EH (cell line): ENCODE measurements around the gene PTH1R.

ENCODE experiments used
- DNase-seq: peaks from one replicate; pipeline ENCODE4 v3.0.0-alpha.2; 2015; ENCODE audit warnings: low read depth

PTH1R gene

DNA sequence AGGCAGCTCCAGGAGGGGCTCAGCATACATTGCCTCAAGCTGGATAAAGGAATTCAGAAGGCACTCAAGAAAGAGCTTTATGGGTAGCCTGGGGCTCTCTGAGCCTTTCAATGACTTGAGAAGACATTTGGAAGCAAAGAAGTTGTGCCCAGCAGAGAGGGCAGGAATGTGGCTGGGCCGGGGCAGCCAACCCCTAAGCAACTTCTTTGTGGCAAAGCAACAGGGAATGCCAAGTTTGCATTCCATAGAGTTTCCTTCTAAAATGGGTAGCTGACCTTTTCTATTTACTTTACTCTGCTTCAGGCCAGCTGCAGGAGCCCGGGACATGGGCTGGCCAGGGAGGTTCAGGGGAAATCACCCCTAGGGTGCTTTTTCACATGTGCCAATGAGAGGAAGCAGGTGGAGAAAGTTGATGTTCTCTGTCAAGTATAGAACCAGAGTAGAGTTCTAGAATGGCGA lies 53.5 kb downstream of the PTH1R start:
- DNase-seq = peak; percentile 74

DNA sequence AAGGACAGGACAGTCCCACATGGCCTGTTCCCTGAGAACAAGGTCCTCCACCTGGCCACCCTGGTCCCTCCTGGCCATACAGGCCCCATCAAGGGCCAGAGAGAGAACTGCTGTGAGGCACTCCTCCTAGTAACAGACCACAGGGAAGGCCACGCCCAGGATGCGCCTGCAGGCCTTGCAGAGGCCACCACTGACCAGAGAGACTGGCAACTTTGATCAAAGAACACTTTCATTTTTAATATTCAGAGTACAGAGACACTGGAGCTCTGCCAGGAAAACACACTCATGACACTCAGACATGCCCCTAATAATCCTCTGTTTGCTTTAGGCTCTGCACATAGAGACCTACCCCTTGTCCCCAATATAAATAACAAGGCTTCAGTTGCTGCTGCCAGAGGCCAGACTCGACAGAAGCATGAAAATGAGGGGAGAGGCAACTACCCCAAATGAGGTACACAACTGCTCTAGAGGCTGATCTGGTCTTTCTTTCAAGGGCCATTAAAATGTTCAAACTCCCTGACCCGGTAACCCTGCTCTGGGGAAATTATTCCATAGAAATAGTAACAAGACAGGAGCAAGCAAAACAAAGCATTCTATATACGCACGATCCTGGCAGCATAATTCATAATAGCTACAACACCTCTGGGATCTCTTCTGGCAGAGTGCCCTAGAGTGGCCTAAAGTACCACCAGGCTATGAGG lies 54.3 kb downstream of the PTH1R start:
- peak; percentile 63 for DNase-seq

DNA sequence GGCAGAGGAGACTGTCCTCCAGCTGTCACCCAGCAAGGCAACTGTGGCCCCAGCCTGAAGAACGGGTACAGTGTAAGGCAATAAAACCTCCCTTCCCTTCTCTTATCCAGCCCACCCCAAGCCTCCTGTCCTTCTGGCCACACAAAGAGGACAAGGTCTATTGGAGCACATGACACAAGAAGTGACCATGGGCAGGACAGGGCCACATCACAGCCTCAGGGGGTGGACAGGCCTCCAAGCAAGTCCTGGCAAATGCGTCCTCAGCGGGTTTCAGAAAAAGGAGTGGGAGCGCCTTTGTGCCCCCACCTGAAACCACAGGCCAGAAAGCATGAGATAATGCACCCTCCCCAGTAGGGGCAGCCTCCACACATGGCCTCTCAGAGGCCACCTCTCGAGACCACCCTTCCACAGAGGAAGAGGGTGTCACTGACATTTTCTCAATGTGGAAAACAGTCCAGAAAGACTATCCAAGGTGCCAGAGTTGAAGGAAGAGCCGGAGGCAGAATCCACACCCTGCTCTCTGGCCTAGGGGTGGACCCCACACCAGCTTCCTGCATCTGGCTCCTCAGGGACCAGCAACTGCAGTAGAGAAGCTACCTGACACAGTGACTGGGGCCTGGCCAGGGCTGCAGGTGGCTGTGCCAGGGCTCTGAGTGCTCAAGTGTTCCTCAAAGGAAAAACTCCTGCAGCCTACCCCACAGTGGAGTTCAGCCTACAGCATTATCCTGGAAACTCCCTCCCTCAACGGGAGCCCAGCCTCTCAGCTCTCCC lies 55.1 kb downstream of the PTH1R start:
- no peak for DNase-seq

DNA sequence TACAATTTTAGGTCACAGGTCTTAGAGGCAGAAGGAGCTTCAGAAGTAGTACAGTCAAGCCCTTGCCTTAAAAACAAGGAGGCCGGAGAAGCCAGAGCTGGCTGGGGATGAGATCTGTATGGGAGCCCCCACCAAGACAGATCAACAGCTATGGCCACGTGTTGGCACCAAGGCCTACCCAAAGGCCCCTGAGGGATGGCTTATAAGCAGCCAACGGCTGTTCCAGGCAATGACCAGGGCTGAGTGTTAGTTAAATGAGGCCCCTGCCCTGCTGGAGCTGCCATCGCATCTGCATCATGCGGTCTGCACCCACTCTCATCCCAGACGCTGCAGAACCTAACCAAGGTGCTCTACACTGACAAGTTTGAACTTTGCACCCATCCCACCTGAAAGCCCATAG lies 55.7 kb downstream of the PTH1R start:
- DNase-seq = no peak

DNA sequence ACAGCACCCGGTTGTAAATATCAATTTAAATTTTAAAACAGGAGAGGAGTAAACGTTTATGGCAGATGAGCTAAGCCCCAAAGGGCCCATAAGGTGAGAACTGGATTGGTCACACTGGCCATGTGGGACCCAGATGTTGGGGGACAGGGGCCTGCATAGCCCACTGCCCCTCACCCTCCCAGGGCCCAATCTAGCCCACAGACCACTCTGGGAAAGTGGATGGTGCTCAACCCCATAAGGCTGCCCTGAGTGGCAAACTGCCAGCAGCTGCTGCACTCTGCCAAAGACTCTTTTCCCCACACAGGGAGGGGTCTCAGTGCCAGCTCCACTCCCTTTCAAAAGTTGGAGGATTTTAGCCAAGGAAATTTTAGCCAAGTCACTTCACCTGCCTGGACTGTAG lies 56.6 kb downstream of the PTH1R start:
- no peak for DNase-seq

DNA sequence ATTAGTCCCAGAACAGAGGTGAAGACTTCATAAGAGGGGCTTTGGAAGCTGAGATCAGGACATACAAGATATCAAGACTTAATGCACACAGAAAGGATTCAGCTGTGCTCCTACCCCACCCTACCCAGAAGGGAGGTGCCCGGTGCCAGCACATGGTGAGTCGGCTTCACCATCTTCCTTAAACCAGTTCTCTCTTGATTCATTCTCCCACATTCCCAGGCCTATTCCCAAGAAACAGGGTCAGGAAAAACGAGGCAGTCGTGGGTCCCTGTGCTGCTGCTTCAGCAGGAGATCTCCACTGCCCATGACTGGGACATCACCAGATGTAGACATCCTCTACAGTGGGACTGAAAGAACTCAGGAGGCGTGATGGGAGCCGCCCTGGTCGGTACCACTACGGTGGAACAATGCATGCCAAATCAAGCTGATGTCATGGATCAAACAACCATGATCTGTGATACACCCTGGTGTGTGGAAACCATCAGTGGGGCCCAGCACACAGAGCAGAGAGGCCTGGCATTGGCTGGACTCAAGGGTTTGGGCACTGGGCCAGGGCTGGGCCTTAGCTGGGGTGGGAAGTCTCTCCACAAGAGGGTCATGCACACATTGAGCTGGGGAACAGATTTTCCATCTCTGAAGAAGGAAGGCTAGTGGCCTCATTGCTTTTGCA lies 57.1 kb downstream of the PTH1R start:
- peak; percentile 32 for DNase-seq

DNA sequence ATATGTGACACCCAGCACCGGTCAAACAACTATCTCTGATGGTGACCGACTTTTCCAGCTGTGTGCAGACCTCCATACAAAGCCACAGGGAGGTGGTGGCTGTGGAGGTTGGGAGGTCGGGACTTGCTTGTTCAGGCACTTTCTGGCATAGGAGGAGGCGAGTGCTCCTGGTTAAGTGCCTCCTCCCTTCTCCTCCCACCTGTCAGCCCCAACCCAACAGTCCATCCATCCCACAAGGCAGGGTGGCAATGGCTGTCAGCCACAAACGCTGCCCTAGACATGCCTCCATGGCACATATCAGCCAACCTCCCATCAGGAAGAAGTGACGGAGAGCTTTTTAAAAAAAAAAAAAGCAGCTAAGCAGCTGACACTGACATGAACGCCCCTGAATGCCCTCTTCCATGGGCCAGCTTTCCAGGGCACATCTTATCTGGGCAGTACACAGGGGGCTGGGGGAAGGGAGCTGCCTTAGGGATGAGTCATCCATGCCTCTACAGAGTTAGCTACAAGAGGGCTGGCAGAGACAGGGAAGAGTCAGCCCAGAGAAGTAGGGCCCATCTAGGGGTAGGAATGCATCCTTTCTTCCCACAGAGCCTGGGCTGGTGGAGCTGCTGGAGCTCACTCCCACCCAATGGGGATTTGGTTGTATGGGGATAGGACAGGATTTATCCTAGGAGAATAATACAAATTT lies 57.8 kb downstream of the PTH1R start:
- peak; percentile 99 for DNase-seq

DNA sequence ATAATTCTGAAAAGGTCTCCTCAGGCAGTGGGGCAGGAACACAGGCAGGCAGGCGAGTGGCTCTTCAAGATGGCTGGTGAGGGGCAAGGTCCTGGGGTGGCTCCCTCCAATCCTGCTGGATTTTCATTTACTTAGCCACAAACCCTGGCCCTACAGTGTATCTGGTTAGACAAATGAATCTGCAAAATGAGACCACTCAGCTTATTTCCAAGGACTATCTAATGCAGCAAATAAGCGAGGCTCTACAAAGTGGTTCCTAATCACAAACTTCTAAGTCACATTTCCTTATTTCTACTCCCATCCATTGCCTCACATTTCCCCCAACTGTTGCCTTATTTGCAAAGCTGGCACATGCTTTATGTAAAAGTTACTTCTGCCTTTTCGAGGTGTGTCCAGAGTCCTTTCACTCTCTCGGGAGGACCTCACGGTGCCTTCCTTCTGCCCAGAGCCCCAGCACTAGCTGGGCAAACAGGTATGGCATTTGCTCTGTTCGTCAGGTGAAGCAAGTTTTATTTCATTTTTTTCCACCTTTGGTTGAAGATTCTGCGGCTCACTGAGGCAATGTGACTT lies 58.6 kb downstream of the PTH1R start:
- no peak for DNase-seq

DNA sequence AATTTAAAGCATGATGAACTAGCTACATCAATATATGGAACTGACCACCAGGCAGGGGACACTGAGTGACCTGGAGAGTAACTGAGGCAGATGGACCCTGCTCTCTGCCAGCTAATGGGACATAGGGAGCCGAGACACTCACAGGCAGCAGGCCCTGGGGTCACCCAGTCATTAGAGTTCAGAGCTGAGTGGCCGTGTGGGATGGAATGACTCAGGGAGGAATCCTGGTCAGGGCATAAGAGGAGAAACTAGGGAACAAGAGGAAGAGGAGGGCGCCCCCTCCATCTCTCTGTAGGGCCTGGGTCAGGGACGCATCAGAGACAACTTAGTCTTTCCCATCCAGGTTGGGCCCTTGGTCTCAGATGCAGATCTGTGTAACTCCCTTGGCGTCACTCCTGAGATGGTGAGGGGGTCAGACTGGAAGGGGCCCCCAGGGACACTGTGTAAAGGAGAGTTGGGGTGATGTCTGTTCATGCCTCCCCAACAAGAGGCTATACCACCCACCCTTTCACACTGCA lies 59.3 kb downstream of the PTH1R start:
- peak; percentile 70 for DNase-seq

DNA sequence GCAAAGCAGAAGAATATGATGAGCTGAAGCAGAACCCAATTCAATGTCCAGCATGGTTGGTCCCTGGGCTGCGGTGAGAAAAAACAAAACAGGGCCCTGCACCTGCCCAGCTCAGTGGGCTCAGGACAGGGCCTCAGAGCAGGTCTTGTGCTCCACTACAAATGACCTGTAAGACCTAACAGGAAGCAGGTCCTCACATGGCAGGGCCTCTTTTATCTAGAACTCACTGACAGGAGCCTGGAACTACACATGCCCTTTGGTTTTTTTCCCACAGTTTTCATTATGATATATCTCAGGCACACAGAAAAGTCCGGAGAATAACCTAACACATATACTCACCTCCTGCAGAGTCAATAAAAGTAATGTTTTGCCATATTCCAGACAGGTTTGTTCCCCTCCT lies 60.6 kb downstream of the PTH1R start:
- DNase-seq = no peak

DNA sequence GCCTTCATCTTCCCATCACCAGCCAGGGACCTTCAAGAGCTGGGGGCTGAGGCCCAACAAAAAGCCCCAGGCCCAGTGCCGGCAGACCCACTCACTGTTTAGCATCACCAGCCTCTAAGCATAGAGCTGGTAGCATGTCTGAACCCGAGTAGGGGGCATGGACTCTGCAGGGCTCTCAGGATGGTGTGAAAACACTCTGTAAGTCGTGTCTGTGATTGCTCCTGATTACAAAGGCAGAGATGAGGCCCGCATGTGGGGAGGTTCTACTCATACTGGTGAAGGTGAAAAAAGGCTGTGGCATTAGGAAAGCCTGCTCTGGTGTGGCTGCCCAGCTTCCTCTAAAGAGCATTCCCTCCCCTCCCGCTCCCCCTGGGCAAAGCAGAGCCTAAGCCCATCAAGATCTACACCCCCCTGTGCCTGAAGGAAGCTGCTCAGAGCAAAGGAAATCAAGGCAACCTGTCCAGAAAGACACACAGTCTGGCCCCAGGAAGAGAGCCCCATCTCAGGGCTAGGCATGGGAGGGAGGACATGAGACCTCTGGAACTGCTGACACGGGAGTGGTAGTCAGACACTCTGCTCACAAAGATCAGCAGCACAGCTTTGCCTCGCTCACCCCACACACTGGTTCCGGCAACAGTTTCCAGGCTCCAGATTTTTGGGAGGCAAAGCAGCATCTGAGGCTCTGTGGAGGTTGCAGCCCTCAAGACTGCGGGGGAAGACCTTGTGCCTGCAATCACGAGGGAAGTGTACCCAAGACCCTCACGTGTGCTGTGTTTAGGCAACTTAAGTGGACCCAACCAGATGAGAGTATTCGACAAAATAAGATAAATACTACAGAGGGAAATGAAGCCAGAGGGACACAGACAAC lies 62.3 kb downstream of the PTH1R start:
- no peak for DNase-seq

DNA sequence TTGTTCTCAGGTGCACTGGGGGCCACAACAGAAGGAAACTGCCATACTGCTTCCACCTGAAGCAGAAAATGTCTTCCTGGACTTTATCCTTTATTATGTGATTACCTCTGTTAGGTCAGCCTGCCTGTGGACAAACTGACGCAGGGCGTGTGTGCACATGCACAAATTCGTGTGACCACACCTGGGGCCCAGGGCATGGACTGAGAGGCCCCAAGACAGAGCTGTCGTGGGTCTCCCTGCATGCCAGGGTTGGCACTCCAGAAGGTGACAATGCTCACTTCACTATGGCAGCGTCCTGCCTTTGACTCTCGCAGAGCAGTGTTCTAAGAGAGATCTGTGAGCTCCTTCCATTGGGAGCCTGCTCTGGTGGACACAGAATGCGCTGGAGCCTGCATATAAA lies 64.6 kb downstream of the PTH1R start:
- no peak for DNase-seq

DNA sequence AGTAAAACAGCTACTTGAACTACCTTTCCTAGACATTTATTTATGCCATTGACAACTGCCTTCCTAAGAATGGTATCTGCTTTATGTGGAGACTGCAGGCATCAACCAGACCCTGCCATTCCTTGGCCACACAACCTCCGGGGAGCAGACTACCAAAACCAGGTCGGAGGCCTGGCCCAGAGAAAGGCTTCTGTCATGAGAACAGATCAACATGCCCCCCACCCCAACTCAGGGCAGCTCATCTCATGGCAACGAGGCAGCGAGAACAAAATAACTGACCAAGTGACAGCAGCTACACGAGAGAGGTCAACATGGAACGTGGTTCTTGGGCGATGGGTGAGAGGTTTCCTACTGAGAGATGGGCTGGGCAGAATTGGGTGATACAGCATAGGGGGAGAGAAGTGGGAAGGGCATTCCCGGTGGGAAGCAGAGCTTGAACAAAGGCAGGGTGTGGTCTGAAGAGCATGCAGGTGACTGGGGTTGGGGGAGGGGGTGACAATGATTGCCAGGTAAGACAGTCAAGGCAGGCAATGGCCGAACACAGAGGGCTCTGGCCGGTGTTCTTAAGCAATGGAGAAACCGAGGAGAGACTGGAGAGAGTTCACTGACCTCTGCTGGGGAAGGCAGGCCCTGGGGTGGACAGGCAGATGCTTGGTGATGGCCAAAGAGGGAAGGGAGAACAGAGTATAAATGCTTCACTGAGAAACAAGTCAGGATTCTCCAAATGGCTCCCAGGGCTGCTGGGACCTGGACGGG lies 65.1 kb downstream of the PTH1R start:
- DNase-seq = no peak

DNA sequence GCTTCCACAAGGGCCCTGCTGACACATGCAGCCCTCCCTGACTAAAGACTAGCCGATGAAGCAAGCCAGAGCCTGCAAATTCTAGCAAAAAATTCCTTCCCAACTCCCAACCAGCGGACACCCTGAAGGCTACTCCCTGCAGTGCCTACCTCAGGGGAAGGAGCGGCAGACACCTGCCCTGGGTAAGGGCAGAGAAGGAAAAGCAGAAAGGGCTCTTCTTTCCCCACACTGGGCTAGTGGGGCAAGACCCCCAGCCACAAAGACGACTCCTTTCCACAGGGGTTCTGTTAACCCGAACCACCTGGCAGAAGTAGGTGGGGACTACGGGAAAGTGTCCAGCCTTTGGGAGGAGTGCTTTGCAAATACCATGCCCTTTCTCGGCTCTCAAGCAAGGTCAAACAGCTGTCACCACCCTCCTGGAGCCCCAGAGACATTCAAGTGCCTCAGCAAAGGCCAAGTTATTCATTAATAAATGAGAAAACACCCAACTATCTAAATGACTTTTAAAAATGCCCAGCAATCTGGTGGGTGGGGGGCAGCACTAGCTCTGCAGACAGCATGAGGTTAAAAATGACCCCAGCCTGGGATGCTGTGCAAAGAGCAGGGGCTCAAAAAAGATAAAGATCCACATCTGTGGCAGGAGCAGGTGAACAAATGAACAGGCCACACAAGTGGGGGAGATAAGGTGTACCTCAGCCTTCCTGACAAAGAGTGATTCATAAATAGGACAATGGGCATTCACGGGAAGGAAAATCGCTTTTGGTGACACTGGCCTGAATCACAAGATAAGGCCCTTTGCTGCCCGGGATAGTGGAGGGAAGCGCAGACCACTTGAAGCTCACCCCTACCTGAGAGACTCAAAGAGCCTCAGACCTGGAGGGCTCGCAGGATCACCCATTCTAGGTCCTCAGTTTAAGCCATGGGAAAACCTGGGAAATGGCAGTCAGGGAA lies 66.0 kb downstream of the PTH1R start:
- no peak for DNase-seq

DNA sequence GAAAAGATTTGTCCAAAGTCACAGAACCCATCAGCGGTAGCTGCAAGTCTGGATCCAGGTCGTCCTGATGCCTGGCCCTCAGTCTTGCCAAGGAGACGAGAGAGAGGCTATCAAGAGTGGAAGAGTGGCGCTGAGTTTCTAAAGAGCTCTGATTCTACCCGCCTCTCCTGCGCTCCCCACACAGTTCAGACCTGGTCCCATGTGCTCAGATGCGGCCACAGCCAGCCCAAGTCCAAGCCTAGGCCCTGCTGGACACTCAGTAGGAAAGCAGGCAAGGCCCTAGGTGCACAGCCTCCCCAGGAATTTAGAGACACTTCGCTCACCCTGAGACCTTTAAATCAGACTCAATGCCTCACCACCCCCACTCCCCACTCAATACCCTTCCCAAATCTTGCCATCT lies 66.7 kb downstream of the PTH1R start:
- DNase-seq = no peak

DNA sequence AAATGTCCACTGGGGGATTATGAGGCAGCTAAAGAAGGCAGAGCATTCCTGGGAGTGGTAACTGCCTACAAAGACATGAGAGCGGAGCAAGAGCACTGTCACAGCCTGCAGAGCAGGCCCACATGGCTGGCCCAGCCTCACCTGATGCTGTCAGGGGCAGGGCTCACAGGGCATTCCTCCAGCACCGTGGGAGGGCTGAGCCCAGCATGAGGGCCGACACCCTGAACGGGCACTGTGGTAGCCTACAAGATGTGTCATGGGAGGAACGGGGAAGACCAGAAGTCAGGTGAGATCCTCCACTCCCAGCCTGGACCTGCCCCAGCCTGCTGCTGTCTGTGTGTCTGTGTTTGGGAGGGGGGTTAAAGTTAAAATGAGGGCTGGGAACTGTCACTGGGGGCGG lies 68.9 kb downstream of the PTH1R start:
- DNase-seq = no peak

DNA sequence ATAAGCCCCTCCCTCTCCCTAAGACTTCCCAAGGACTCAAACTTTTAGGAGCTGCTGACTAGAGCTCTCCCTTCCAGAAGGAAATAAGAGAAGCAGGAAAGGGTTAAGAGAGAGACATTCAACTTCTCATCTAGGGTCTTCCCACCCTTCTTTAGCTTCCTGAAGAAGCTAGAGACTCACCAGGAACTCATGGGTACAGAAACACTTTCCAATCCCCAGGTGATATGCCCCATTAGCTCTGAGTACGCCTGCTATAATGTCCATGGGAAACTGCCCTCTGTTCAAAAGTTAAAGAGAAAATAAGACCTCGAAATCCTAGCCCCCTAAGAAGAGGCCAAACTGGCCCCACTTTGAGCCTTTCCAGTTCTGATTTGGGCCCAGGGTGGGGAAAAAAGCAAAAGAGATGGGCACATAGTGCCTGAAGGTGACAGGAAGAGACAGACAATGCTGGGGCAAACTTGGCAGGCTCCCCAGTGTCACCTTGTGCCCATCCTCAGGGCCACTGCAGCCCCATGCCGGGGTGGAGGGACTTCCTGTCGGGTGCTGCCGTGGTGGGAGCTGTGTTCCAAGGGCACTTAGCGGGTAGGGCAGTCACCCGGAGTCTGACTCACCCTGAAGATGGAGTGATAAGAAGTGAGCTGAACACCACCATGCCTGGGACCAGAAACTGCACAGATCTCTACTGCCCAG lies 69.5 kb downstream of the PTH1R start:
- peak; percentile 86 for DNase-seq

DNA sequence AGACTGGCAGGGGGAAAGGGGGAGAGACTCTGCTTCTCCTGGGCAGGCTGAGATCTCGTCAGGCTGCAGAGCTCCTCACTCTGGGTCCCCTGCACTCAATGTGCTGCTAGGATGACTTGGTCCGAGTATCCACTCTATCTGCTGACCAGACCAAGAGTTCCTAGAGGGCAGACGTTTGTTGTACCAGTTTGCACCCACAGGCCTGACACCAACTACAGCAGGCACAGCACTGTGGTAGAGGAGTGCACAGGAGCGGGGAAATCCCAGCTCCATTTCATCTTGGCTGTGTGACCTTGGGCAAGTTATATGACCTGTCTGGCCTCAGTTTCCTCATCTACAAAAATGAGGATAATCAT lies 70.0 kb downstream of the PTH1R start:
- no peak for DNase-seq
